HG02973 (cell line): ENCODE measurements around the gene RCAN2.

ENCODE experiments used
- ATAC-seq: cut with Tn5 transposase; IDR thresholded peaks from one replicate; pipeline ENCODE4 v1.9.1; 2021; ENCODE audit warnings: moderate library complexity; ENCODE audit not compliant: unreplicated experiment

The RCAN2 gene

DNA sequence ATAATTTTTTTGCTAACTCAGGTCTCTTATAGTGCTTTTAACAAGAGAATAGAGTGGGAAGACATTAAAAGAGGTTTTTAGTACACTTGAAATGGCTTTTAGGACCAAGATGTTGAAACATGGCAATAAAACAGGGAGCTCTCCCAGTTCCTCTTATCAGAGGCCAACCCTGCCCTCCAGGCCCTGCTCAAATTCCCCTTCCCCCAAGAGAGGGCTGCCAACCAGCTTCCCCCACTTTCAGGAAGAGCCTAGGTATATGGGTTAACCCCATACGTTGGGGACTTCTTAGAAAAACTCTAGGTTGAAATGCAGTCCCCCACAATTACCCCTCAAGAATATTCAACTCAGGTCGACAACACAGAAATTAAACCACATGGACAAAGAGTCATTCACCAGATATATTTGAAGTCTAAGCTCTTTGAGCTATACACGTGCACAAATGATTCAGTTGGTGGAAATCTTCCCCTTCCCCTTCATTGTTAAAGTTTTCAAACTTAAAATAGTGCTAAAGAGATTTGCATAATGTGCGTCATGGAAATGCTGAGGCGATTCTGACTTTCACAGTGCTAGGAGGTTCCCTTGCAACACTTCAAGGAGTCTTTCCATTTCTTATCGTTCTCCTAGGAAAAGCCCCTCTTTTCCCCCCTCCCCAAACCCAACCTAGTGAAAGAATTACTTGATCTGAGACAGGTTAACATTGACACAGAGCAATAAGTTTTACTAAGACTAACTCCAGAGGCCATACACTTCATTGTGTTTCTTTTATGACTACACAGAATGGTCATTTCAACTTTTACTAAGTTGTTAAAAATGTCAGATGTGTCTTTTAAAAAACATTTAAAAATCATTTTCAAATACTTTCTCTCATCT is 270.7 kb downstream of the RCAN2 start:
- ATAC-seq: peak; percentile 72

DNA sequence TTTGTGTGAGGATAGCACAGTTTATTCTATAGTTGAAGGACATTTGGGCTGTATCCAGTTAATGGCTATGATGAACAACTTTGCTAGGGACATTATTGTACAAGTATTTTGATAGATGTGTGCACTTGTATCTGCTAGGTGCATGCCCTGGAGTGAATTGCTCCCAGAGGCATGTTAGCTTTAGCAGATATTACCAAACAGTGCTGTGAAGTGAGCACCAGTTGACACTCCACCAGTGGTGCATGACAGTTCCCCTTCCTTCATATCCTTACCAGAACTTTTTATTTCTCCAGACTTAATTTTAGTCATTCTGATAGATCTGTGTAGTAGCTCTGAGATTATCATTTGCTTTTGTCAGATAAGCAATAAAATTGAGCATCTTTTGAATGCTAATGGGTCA is 271.6 kb downstream of the RCAN2 start:
- ATAC-seq: no peak

DNA sequence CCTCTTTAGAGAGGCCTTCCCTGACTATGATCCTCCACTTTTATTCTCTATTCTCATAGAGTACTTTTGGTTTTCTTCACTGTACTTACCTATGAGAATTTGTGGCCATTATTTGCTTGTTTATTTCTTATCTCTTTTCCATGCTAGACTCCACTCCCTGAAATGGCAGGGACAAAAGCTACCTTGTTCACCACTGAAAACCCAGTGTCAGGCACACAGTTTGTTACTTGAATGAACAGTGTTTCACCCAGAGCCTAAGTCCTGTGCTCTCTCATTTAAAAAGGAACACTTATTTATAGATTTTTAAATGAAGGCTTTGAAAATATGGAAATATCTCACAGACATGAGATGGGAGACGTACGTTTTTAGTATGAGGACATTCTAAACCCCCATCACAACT is 272.8 kb downstream of the RCAN2 start:
- ATAC-seq: no peak

DNA sequence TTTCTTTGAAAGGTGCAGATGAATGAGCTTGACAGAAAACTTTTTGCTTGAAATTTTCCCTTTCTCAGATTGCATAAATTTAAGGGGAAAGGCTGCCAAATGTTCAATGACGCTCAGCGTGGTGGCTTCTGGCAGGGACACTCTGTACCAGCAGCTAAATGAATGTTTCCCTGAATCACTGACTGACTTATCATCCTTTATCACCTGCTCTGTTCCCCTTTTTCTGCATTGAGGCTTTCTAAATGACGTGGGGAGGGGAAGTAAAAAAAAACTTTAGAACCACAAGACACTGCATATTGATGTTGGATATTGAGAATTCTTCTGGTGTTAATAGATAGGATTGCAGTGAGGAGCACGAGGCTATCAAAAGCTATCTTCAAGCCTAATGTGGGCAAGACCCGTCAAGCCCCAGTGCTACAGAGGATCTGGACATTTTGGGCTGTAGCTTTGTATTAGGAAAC is 273.5 kb downstream of the RCAN2 start:
- peak; percentile 62 for ATAC-seq

DNA sequence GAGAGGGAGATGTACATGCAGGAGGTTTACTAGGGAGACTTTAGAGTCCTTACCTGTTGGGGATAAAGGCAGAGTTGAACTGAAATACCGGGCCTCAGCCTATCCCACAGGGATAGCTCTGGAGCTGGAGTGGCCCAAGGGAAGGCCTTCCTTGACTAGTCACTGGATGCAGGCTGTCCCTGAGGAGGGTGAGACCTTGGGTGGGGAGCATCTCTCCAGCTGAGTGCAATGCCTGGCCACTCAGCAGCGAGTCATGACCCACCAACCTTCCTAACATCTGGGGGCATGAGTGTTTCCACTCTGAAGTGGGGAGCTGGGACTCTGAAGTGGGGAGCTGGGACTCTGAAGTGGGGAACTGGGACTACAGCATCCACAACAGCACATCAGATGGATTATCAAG is 274.4 kb downstream of the RCAN2 start:
- no peak for ATAC-seq

DNA sequence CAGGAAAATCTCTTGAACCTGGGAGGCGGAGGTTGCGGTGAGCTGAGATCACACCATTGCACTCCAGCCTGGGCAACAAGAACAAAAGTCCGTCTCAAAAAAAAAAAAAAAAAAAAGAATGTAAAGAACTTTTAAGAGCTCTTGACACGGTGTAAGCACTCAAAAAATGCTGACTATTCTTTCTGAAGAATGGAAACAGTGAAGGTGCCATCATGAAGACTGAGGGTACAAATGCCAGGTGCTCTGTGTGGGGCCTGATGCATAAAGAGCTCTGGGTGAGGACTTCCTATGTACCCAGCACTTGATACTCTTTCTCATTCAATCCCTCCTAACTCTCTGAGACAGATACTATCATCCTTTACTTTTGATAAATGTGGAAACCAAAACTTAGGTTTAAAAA is 275.5 kb downstream of the RCAN2 start:
- no peak for ATAC-seq

DNA sequence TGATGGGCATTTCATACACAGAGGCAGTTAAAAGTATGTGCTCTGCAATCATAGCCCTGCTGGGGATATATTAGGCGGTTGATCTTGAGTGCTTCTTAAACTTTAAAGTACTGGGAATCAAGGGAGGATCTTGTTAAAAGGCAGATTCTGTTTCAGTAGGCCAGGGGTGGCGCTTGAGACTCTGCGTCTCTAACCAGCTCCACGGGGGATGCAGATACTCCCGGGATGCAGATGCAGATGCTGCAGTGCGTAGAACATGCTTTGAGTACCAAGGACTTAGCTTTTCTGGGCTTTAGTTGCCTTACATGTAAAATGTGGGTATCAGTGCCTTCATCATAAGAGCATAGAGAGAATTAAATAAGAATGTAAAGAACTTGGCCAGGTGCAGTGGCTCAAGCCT is 276.0 kb downstream of the RCAN2 start:
- ATAC-seq: no peak

DNA sequence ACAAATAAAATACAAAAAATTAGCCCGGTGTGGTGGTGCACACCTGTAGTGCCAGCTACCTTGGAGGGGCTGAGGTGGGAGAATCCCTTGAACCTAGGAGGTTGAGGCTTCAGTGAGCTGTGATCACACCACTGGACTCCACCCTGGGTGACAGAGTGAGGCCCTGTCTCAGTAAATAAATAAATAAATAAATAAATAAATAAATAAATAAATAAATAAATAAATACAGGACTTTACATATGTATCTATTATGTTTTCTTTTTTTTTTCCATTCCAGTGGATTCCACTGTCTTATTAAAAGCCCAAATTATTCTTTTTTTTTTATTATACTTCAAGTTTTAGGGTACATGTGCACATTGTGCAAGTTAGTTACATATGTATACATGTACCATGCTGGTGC is 279.3 kb downstream of the RCAN2 start:
- no peak for ATAC-seq

DNA sequence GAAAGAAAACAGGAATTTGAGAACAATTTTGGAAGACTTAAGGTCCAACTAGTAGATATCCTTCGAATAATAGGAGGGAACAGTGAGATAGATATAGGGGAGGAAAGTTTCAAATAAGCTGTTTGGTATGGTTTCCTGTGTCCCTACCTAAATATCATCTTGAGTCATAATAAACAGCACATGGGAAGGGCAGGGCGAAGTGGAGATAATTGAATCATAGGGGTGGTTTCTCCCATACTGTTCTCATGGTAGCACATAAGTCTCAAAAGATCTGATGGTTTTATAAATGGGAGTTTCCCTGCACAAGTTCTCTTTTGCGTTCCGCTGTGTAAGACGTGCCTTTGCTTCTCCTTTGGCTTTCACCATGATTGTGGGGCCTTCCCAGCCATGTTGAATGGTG is 281.0 kb downstream of the RCAN2 start:
- ATAC-seq: no peak

DNA sequence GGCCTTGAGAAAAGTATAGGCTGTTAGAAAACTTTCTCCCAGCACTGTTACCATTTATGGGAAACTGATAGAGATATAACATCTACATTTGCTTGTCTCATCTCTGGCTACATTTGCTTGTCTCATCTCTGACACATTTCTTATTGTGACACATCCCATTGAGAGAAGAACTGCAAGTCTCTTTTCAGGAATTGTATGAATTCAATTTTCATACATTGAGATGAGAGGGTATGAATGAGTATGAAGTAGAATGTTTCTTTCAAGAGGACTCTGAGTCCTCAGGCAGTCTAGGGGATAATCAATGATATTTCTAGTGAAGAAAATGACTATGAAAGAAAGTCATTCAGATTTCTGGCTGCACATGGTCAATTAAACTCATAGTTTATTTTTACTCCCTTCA is 282.9 kb downstream of the RCAN2 start:
- ATAC-seq: no peak

DNA sequence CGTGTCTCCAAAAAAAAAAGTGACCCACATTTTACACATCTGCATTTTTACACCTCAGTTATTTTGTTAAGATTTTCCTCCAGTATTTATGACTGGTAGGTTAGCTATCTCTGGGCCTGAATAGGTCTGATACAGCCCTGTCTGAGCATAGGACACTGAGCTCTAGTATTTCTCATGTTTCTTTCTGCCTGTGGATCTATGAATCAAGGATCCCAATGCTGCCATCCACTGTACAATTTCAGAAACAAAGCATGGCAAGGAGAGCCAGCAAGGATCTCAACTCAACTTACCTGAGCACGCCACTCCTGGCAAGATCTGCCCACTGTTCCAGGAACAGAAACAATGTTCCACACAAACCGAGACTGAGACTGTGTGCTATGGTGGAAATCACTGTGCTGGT is 284.1 kb downstream of the RCAN2 start:
- no peak for ATAC-seq

DNA sequence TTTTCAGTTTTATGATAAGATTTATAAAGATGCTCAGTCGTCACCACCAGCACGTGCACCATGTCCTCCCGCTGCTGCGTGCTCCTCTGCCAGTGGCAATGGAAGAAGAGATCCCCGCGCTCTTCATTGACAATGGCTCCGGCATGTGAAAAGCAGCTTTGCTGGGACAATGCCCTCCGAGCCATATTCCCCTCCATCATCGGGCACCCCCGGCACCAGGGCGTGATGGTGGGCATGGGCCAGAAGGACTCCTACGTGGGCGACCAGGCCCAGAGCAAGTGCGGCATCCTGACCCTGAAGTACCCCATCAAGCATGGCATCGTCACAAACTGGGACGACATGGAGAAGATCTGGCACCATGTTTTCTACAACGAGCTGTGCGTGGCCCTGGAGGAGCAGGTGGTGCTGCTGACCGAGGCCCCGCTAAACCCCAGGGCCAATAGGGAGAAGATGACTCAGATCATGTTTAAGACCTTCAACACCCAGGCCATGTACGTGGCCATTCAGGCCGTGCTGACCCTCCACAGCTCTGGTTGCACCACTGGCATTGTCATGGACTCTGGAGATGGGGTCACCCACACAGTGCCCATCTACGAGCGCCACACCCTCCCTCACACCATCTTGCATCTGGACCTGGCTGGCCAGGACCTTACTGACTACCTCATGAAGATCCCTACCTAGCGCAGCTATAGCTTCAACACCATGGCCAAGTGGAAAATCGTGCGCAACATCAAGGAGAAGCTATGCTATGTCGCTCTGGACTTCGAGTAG is 286.2 kb downstream of the RCAN2 start:
- no peak for ATAC-seq

DNA sequence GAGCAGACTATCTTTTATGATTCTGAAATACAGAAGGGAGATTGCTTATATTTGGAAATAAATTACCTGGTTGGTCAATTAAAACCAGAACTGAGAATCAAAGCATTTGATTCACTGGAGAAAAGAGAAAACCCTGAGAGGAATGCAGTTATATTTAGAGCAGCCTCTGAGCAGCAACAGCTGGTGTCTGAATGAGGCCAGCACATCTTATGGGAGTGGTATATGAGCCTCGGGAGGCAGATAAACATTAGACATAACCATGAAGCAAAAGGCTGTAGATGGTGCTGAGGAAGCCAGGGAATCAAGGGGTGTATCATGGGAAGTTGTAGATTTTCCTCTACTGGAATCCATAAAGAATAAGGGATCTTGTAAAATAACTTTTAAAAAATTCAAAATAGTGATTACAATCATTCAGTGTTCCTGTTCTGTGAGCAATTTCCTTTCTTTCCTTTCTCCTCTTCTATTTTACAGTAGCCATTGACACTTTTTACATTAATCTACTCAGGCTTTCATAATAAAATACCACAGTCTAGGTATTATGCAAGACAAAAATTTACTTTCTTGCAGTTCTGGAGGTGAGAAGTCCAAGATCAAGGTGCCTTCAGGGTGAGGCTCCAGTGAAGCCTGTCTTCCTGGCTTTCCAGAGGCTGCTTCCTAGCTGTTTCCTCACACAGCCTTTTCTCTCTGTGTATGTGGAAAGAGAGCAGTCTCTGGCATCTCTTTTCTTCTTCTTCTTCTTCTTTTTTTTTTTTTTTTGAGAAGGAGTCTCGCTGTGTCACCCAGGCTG is 287.7 kb downstream of the RCAN2 start:
- ATAC-seq: no peak

DNA sequence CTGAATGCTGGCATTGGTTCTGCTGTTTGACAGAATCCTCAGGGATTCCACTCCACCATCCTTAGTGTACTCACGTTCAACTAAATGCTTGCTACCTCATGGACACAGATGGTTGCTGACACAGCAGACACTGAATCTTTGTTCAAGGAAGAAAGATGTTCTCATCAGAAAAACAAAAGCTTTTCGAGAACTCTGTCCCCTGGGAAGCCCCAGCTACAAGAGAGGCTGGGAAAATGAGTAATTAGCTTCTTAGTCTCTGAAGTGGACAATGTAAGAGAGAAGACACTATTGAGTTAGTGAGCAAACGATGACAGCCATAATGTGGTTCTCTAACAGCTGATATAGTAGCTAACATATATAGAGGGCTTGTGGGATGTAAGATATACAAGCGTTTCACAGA is 289.5 kb downstream of the RCAN2 start:
- no peak for ATAC-seq

DNA sequence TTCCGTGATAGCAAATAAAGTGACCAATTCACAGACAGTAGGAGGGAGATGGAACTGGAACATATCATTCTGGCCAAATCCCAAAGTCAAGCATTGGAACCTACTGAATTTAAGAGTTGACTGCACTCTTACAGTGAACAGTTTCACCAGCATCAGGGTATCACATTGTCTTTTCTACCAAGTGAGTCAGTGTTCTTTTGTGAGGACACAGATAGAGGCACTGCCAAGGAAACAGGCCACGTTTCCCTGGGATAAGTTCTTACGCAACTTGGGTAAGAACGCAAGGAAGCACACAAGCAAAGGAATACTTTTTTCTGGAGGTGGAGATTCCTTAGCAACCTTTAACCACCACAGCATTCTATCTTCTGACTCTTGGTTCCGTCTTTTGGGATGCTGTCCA is 291.9 kb downstream of the RCAN2 start:
- ATAC-seq: no peak

DNA sequence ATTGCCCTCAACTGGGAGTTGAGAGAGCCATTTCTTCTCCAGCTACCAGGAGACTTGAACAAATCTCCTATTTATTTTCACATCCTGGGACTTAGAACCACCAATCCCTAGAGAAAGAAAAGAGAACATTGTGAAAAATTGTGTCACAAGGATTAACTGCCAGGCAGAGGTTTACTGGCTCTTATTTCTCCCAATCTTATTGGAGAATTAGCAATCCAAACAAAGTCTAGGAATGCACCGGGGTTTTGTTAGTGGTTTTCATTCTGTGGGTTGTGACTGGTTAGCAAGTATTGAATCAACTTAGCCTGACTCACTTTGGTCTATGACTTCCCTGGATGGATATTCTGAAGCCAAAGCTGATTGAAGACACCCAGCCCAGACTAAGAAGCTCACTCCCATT is 299.3 kb downstream of the RCAN2 start:
- no peak for ATAC-seq

DNA sequence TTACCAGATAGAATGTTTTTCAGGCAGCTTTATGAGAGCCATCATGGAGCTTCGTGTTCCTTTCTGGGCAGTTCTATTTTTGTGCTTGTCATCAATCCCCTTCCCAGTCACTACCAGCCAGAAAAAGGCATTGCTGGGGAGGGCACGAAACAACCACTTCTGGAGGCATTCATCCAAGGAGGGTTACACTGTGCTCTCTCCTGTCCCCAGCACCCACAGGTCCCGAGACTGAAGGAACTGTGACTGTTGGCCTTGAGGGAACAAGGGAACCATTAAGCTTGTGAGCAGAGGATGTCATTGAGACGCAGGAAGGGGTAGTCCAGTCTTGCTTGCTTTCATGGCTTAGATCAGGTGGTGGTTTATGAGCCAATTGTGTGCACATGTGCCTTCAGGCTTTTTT is 300.4 kb downstream of the RCAN2 start:
- no peak for ATAC-seq

DNA sequence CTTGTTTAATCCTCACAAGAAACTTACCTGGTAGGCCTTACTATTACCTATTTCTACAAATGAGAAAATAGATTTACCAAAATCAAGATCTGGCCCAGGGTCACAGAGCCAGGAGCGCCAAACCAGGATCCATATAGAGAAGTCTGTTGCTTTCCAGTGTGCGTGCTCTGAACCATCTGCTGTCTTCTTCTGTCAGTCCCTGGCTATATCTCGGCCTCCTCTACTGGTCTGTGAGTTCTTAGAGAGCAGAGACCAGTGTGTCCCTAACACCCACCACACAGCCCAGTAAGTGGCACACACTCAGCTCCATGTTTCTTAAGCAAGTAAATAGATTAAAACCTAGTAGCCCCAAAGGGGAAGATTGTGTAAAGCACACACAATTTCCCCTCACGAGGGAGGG is 301.5 kb downstream of the RCAN2 start:
- ATAC-seq: no peak

DNA sequence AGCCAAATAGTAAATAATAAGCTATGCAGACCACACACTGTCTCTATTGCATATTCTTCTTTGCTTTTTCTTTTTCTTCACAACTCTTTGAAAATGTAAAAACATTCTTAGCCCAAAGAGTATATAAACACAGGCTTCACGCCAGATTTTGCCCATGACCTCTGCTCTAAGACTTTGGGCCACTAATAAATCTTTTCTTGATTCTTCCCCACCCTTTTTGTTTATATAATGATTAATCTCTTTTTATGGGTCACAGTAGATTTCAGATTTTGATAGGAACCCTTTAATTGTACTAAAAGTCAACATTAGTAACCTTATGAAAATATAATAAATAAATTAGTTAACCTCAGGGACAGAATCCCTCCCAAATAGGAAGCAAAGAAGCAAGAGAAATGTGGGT is 304.7 kb downstream of the RCAN2 start:
- ATAC-seq: no peak

DNA sequence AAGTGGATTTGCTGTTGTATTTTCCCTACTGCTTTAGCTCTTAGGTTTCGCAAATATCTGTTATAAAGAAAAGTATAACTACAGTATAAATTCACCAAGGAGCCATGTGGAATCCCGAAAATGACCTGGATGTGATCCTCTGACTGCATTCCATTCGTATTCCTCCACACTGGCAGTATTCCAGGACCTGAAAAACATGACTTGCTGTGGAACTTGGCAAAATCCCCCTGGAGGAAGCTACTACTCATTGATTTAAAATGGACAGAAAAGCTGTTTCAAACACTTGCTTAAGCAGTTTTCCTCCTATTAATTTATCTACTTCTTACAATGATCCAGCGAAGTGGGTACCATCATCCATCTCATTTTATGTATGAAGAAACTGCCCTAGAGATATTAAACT is 307.1 kb downstream of the RCAN2 start:
- no peak for ATAC-seq

DNA sequence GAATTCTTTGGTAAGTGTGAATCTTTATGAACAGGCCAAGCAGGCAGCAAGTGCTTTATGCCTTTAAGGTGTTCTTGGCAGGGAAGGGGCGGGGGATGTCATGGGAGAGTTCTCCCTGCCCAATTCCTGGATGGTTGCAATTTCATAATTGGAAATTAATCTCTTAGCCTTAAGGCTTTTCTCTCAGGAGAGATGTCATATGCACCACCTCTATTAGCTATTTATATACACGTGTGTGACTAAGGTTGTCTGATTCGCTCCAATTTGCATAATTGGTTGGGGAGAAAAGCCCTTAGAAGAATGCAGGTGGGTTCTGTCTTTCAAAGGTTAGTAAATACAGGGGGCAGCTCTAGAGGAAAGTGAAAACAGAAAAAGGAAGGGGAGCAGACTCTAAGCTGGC is 315.3 kb downstream of the RCAN2 start:
- no peak for ATAC-seq

DNA sequence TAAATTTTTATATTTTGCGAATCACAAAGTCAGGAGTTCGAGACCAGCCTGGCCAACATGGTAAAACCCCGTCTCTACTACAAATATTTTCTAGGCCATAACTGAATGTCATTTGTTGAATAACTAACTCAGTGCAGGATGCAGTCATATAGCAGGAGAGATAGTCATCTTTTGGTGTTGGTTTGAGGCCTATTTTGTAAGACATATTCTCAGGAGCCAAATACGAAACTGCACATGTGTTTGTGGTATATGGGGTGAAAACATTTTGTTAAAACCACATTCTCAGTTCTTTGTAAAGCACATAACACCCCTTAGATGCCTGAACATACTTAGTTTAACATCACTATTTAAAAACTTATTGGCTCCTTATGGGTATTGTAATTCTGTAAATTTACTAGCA is 315.8 kb downstream of the RCAN2 start:
- peak; percentile 87 for ATAC-seq
